Right lobe of liver (tissue), 6 donors: ENCODE data around the gene HNRNPC. TPM values are rescaled to one million over a fixed set of nuclear protein-coding genes. Genes with fewer than 3 reads are reported as not detected.
"Not testable (repeated sequence)": the region's sequence is repeated elsewhere in the genome, so short reads cannot be mapped to it uniquely, and the experiment has no call there.

Experiments used
- ATAC-seq, 4 donors: fragments of 200-7000 bp; cut with Tn5 transposase; one replicate each; pipeline ENCODE4 v1.9.1; 2020; ENCODE audit warnings: mild to moderate bottlenecking in 4 of 4, moderate library complexity in 4 of 4
- DNase-seq, 3 donors: peaks; one replicate each; pipeline ENCODE4 v3.0.0-alpha.2; 2020
- H3K27ac ChIP-seq, 3 donors: fragments of 200-600 bp; one replicate each; pipeline ENCODE4 v1.8.0; 2022
- H3K27me3 ChIP-seq, 2 donors: fragments of 200-600 bp; one replicate each; pipeline ENCODE4 v1.8.0; 2022
- H3K36me3 ChIP-seq, 4 donors: fragments of 200-600 bp; sonication (generic) in 1 of 4; one replicate each; pipeline versions ENCODE4 v1.5.1 to v1.8.0; 2017 to 2022; ENCODE audit warnings: control low read depth in 1 of 4
- H3K4me1 ChIP-seq, 4 donors: fragments of 200-600 bp; sonication (generic) in 1 of 4; one replicate each; pipeline versions ENCODE4 v1.5.1 to v1.8.0; 2017 to 2022; ENCODE audit warnings: control low read depth in 1 of 4
- H3K4me3 ChIP-seq, 3 donors: fragments of 200-600 bp; one replicate each; pipeline ENCODE4 v1.8.0; 2022
- H3K9me3 ChIP-seq, 4 donors: fragments of 200-600 bp; sonication (generic) in 1 of 4; one replicate each; pipeline versions ENCODE4 v1.5.1 to v1.8.0; 2017 to 2022; ENCODE audit warnings: control low read depth in 1 of 4
- CTCF ChIP-seq, 4 donors: fragments of 200-600 bp in 3 of 4; fragments of 450-650 bp in 1 of 4; IDR thresholded peaks; one replicate each; pipeline versions ENCODE4 v1.5.1 to v1.8.0; 2016 to 2022; ENCODE audit warnings: antibody characterized with exemption in 4 of 4, mild to moderate bottlenecking in 2 of 4
- POLR2A ChIP-seq: fragments of 450-650 bp; IDR thresholded peaks from one replicate; pipeline ENCODE4 v1.6.1; 2017; ENCODE audit warnings: antibody characterized with exemption, mild to moderate bottlenecking
- WGBS: methylation state at CpG from one replicate; pipeline ENCODE4 v1.1.6; 2018; ENCODE audit warnings: low coverage, low lambda C conversion rate; ENCODE audit not compliant: insufficient coverage; ENCODE audit errors: missing lambda C conversion rate; 5-methylcytosine and 5-hydroxymethylcytosine counted together
- intact Hi-C, 2 donors: fragments of 100-400 bp; cut with DNase I; formaldehyde crosslinking; loops; one replicate each; pipeline versions ENCODE4 v1.11.2 to v1.14.1; 2022
- total RNA-seq, 6 experiments: library from RNA; depleted of rRNA in 2 of 6; stranded (reverse); fragments of >200 nt in 2 of 6; fragmentation: NEBNext Ultra II Directional in 3 of 6; extraction: Animal tissue kit (Norgen Biotek cat#: 25700) in 3 of 6; gene quantifications; one replicate each; pipeline versions ENCODE4 v1.1.0 to v1.2.4, GENCODE V29; 2016 to 2023
- donor health status: DM: no; HTN: yes; CAD: no.
- donor health status: DM: no; HTN: no; CAD: no.
- donor health status: DM: no; HTN: no; CAD: no.
- donor health status: DM: no; HTN: yes; CAD: no.
- donor health status: DM: no; HTN: yes; CAD: no.

The HNRNPC gene
- total RNA-seq, 6 experiments from 2014 or later = 170 to 247 (median 229) TPM

- Histone ChIP-seq H3K27ac (no peak overlapping the region), H3K9me3 (no peaks in the 10 kb centered on the region), H3K4me1 (no peaks in the 10 kb centered on the region), H3K36me3 (no peaks in the 10 kb centered on the region), H3K27me3 (no peaks in the 10 kb centered on the region), H3K4me3 (no peak overlapping the region)
- intact Hi-C loops = no loop called here
- TF ChIP-seq POLR2A (no peak), CTCF (IDR thresholded peaks at IDR 0.05) (no peak)
- WGBS = 61% methylated on average over 8 of the region's 8 CpGs
- DNase-seq (no peak), ATAC-seq (no peak)
Measured at GRCh38 chr14:21302013-21302835, 33.0 kb upstream of the HNRNPC start.

DNA sequence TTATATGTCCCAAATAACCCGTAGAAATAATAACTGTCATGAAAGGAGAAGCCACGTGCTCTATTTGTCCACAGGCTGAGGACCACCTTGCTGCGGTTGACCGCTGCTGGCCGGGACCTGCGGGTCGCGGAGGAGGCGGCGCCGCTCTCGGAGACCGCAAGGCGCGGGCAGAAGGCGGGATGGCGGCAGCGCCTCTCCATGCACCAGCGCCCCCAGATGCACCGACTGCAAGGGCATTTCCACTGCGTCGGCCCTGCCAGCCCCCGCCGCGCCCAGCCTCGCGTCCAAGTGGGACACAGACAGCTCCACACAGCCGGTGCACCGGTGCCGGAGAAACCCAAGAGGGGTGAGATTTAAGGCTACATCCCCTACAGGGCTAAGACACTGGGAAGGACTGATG lies 31.6 kb upstream of the HNRNPC start:
- TF ChIP-seq POLR2A (no peak), CTCF (IDR thresholded peaks at IDR 0.05) (peak in 2 of 4 donors; percentile 29)
- DNase-seq (peak in 2 of 3 donors; percentile 55 to 61), ATAC-seq (peak; percentile 81 to 95 (median 90))
- intact Hi-C loops = no loop called here
- H3K36me3 ChIP-seq = no peaks in the 10 kb centered on the region
- H3K27ac ChIP-seq = no peak overlapping the region
- 8% methylated on average over 16 of the region's 30 CpGs for whole genome bisulfite sequencing
- H3K4me3 ChIP-seq = peak overlapping the region; percentile 18 to 48 (median 41)
- H3K9me3 ChIP-seq = no peaks in the 10 kb centered on the region
- no peaks in the 10 kb centered on the region for H3K4me1 ChIP-seq
- no peaks in the 10 kb centered on the region for H3K27me3 ChIP-seq

DNA sequence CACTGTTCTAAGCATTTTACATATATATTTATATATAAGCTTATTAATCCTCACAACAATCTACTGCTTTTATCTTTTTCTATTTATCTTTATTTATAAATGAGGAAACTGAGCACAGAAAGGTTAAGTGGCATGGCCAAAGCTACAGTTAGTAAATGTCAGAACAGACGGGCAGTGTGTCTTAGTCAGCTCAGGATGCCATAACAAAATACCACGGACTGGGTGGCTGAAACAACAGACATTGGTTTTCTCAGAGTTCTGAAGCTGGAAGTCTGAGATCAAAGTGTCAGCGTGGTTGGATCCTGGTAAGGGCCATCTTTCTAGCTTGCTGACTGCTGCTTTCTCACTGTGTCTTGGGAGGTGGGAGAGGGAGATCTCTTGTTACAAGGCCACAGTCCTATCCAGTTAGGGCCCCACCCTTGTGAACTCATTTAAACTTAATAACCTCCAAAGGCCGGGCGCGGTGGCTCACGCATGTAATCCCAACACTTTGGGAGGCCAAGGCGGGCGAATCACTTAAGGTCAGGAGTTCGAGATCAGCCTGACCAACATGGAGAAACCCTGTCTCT lies 30.4 kb upstream of the HNRNPC start:
- ATAC-seq = no peak
- Histone ChIP-seq H3K36me3 (no peaks in the 10 kb centered on the region), H3K4me1 (no peaks in the 10 kb centered on the region), H3K9me3 (no peaks in the 10 kb centered on the region), H3K4me3 (no peak overlapping the region), H3K27me3 (no peaks in the 10 kb centered on the region), H3K27ac (no peak overlapping the region)
- intact Hi-C loops = no loop called here
- no peak for DNase-seq
- WGBS = 82% methylated on average over 6 of the region's 10 CpGs
- no peak for TF ChIP-seq CTCF (IDR thresholded peaks at IDR 0.05)
- TF ChIP-seq POLR2A = no peak

DNA sequence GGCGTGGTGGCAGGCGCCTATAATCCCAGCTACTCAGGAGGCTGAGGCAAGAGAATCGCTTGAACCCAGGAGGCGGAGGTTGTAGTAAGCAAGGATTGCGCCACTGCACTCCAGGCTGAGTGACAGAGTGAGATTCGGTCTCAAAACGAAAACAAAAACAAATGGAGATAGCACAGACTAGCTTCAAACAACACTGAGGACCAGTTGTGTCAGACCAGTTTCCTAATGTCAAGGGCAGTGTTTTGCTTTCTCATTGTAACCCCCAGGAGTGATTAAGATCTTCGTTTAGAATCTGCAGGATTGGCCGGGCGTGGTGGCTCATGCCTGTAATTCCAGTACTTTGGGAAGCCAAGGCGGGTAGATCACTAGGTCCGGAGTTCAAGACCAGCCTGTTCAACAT lies 29.1 kb upstream of the HNRNPC start:
- Histone ChIP-seq H3K4me1 (no peaks in the 10 kb centered on the region), H3K27me3 (no peaks in the 10 kb centered on the region), H3K4me3 (no peak overlapping the region), H3K9me3 (no peaks in the 10 kb centered on the region), H3K27ac (no peak overlapping the region), H3K36me3 (no peaks in the 10 kb centered on the region)
- whole genome bisulfite sequencing = 77% methylated on average over 10 of the region's 12 CpGs
- intact Hi-C loops = no loop called here
- TF ChIP-seq POLR2A (no peak), CTCF (IDR thresholded peaks at IDR 0.05) (no peak)
- ATAC-seq (no peak), DNase-seq (no peak)

DNA sequence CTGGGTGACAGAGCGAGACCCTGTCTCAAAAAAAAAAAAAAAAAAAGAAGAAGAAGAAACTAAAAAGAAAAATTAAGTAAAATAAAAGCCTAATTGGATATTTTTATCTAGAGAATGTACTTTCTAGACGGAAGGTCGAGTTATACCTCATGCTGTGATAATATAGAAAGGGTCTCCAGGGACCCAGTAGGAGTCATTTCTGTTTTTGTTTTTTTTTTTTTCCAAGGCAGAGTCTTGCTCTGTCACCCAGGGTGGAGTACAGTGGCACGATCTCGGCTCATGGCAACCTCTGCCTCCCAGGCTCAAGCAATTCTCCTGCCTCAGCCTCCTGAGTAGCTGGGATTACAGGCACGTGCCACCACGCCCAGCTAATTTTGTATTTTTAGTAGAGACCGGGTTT lies 24.8 kb upstream of the HNRNPC start:
- H3K36me3 ChIP-seq = not testable (repeated sequence)
- WGBS = 76% methylated on average over 8 of the region's 8 CpGs

More for the DNA sequence above, 24.8 kb upstream of the HNRNPC start:
- ATAC-seq, H3K9me3 ChIP-seq, DNase-seq, H3K4me1 ChIP-seq, H3K27ac ChIP-seq, intact Hi-C loops, H3K27me3 ChIP-seq, H3K4me3 ChIP-seq: not testable (repeated sequence)
